Mononuclear cell (primary cell): ENCODE results near the gene ELOB. TPM values are rescaled to one million over a fixed set of nuclear protein-coding genes. Genes with fewer than 3 reads are reported as not detected.
"Not testable (repeated sequence)": the region's sequence is repeated elsewhere in the genome, so short reads cannot be mapped to it uniquely, and the experiment has no call there.

Experiments
- H3K27me3 ChIP-seq: 2 replicates; pipeline ENCODE4 v1.6.0; 2011; ENCODE audit warnings: low read length, control low read depth; ENCODE audit not compliant: insufficient read depth
- H3K4me1 ChIP-seq: 2 replicates; pipeline ENCODE4 v1.5.1; 2011; ENCODE audit warnings: mild to moderate bottlenecking, low read length, control low read depth; ENCODE audit not compliant: insufficient read depth
- H3K4me3 ChIP-seq: 2 replicates; pipeline ENCODE4 v1.5.1; 2011; ENCODE audit warnings: mild to moderate bottlenecking, low read length, moderate library complexity
- H3K9me3 ChIP-seq: 2 replicates; pipeline ENCODE4 v1.5.1; 2011; ENCODE audit warnings: low read depth, mild to moderate bottlenecking, control low read depth, low read length
- total RNA-seq: library from RNA; depleted of rRNA; stranded (reverse); fragments of >200 nt; gene quantifications from one replicate; pipeline ENCODE4 v1.2.3, GENCODE V29; 2012

ELOB gene
- total RNA-seq, 1 donor, result 92.6 TPM

DNA sequence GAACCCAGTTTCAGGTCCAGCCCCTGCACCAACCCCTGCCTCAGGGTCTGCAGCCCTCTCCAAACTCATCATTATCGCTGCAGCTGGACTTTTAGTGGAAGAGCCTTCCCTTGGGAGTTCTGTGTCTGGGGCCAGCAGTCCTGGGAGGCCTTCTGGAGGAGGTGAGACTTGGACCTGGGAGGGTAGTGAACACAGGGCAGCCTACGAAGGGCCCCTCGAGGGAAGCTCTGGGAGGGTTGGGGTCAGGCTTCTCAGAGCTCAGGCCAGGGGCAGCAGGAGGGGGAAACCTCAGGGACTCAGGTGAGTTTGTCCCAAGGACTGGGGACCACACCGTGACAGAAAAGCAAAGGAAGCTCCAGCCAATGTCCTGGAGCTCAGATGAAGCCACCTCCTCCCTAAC lies 35.9 kb downstream of the ELOB start:
- Histone ChIP-seq H3K4me3 (no peak overlapping the region), H3K4me1 (no peaks in the 10 kb centered on the region), H3K9me3 (no peaks in the 10 kb centered on the region), H3K27me3 (no peaks in the 10 kb centered on the region)

DNA sequence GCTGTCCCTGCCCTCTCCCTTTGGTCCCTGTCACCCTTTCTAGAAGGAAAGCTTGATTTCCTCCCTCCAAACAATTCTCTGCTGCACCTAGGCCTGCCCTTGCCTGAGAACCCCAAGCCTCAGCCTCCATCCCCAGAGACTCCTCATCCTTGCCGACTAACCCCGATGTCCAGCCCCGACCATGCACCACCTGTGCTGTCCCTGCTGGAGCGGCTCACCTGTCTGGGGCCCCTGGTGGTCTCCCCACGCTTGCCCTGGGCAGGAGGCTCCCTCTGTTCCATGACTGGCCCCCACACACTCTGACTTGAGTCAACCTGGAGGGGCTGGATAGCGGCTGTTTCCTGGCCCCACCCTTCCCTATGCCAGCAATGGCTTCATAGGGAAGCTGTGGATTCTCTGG lies 36.6 kb downstream of the ELOB start:
- Histone ChIP-seq H3K4me3 (no peak overlapping the region), H3K4me1 (no peaks in the 10 kb centered on the region), H3K27me3 (no peaks in the 10 kb centered on the region), H3K9me3 (no peaks in the 10 kb centered on the region)

DNA sequence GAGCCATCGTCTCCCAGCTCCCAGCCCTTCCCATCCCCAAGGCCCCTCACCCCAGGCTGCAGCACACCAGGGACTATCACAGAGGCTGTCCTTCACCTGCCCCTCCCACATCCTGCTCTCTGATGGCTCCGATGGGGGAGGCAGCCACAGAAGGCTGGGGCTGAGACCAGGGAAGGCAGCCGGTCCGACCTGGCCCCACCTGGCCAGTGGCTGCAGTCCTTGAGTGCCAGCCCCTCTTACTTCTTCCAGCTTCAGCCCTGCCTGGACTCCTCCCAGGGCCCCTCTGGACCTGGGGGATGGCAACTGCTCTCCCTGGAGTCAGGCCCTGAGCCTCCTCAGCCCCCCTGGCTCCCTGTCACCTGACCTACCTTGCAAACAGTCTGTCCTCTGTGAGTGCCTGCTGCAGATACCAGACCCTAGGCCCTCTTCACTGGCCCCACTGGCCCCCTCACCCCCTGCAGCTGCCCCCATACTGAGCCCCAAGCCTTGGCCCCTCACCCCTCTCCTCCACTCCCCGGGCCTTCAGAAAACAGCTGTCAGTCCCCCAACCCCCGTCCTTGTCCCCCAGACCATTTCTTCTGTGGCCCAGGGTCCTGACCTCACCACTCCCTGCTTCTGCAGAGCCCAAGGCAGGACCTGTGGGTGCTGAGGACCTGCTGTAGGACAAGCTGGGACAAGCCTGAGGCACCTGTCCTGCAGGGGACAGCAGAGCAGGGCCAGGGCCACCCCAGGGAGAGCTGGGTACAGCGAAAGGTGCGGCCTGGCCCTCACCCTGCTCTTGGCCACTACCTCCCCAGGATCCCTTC lies 37.3 kb downstream of the ELOB start:
- Histone ChIP-seq H3K9me3 (no peaks in the 10 kb centered on the region), H3K4me1 (no peaks in the 10 kb centered on the region), H3K4me3 (no peak overlapping the region), H3K27me3 (no peaks in the 10 kb centered on the region)

- H3K27me3 ChIP-seq, result no peaks in the 10 kb centered on the region
- H3K4me1 ChIP-seq, result no peaks in the 10 kb centered on the region
- H3K4me3 ChIP-seq, result no peak overlapping the region
- H3K9me3 ChIP-seq, result no peaks in the 10 kb centered on the region
These were observed 38.5 kb downstream of the ELOB start for GRCh38 chr16:2738615-2739014.

DNA sequence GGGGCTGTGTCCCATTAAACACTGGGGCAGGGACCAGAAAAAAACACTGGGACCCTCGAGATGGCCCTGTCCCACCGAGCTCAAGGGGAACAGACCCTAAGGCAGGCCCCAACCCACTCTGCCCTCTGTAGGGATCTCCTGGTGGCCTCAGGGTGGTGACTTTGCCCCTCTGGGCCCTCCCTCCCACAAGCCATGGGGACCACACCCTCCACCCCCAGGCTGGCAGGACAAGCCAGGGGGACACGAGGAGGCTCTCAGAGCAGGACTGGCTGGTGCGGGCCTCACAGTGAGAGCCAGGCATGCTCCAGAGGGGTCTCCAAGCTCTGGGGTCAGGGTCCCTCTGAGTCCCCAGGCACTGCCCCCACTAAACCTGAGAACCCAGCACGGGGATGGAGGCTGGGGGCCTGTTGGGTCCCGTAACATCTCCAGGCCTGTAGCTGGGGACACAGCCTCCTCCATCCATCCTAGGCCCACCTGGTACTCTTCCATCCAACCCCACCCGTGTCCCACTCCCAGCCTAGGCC lies 39.1 kb downstream of the ELOB start:
- no peaks in the 10 kb centered on the region for H3K9me3 ChIP-seq
- H3K4me3 ChIP-seq, result no peak overlapping the region
- no peaks in the 10 kb centered on the region for H3K27me3 ChIP-seq
- H3K4me1 ChIP-seq, result no peaks in the 10 kb centered on the region

DNA sequence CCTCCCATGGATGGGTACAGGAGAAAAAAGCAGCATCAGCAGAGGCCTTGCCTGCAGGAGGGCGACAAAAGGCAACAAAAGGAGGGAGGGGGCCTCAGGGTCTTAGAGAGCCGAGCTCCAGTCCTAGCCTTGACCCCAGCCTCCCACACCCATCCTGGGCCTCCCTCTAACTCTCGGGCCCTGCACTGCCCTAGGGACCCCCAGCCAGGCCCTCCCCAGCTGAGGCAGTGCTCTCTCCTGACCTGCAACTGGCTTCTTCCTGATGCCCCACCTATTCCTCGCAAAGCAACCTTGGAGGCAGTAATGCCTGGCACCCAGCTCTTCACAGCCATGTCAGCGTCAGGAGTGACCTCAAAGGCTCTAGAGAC lies 39.9 kb downstream of the ELOB start:
- Histone ChIP-seq H3K27me3 (no peaks in the 10 kb centered on the region), H3K4me1 (no peaks in the 10 kb centered on the region), H3K9me3 (no peaks in the 10 kb centered on the region), H3K4me3 (no peak overlapping the region)

- Histone ChIP-seq H3K4me1 (no peaks in the 10 kb centered on the region), H3K27me3 (no peaks in the 10 kb centered on the region), H3K9me3 (no peaks in the 10 kb centered on the region), H3K4me3 (no peak overlapping the region)
These were observed 40.4 kb downstream of the ELOB start for GRCh38 chr16:2736476-2737237.

- Histone ChIP-seq H3K4me1 (no peaks in the 10 kb centered on the region), H3K9me3 (no peaks in the 10 kb centered on the region), H3K27me3 (no peaks in the 10 kb centered on the region), H3K4me3 (no peak overlapping the region)
These were observed 42.1 kb downstream of the ELOB start for GRCh38 chr16:2734844-2735515.

GRCh38 chr16:2728034-2728433 lies 49.0 kb downstream of the ELOB start:
- no peak overlapping the region for H3K4me3 ChIP-seq
- no peaks in the 10 kb centered on the region for H3K4me1 ChIP-seq
- no peaks in the 10 kb centered on the region for H3K9me3 ChIP-seq
- H3K27me3 ChIP-seq, result no peaks in the 10 kb centered on the region

- Histone ChIP-seq H3K9me3 (no peaks in the 10 kb centered on the region), H3K4me3 (no peak overlapping the region), H3K4me1 (peaks cover 1% of the 10 kb centered on the region), H3K27me3 (no peaks in the 10 kb centered on the region)
These were observed 50.2 kb downstream of the ELOB start for GRCh38 chr16:2726923-2727322.

GRCh38 chr16:2724816-2725348 lies 52.2 kb downstream of the ELOB start:
- Histone ChIP-seq H3K4me3 (no peak overlapping the region), H3K9me3 (no peaks in the 10 kb centered on the region), H3K27me3 (no peaks in the 10 kb centered on the region), H3K4me1 (peaks cover 6% of the 10 kb centered on the region)

- H3K4me1 ChIP-seq, result peaks cover 6% of the 10 kb centered on the region
- no peaks in the 10 kb centered on the region for H3K9me3 ChIP-seq
- no peak overlapping the region for H3K4me3 ChIP-seq
- H3K27me3 ChIP-seq, result no peaks in the 10 kb centered on the region
These were observed 52.9 kb downstream of the ELOB start for GRCh38 chr16:2724088-2724676.

- not testable (repeated sequence) for H3K4me3 ChIP-seq, H3K27me3 ChIP-seq, H3K4me1 ChIP-seq, H3K9me3 ChIP-seq
These were observed 55.4 kb downstream of the ELOB start for GRCh38 chr16:2721634-2722173.
